Measurements from ENCODE around the gene PACSIN2. TPM values are rescaled to one million over a fixed set of nuclear protein-coding genes. Genes with fewer than 3 reads are reported as not detected.
"Not testable (repeated sequence)": the region's sequence is repeated elsewhere in the genome, so short reads cannot be mapped to it uniquely, and the experiment has no call there.

Gene PACSIN2
- total RNA-seq, 1 donor from 2014 or later: 128 TPM

GRCh38 chr22:42920101-42920820 lies 94.7 kb downstream of the PACSIN2 start:
- intact Hi-C loops (cut with DNase I): no loop called here
- DNase-seq (peak; percentile 32), ATAC-seq (peak; percentile 51)
- H3K4me3 ChIP-seq: no peak overlapping the region
- H3K27ac ChIP-seq: peak overlapping the region; percentile 30
- H3K4me1 ChIP-seq: peaks cover 45% of the 10 kb centered on the region
- no peaks in the 10 kb centered on the region for H3K27me3 ChIP-seq
- no peaks in the 10 kb centered on the region for H3K9me3 ChIP-seq
- H3K36me3 ChIP-seq: no peaks in the 10 kb centered on the region
- no peak for TF ChIP-seq CTCF (IDR thresholded peaks at IDR 0.05)

GRCh38 chr22:42919199-42919598 lies 95.8 kb downstream of the PACSIN2 start:
- Histone ChIP-seq H3K27ac (peak overlapping the region; percentile 30), H3K27me3 (no peaks in the 10 kb centered on the region), H3K4me3 (no peak overlapping the region), H3K9me3 (no peaks in the 10 kb centered on the region), H3K4me1 (peaks cover 45% of the 10 kb centered on the region), H3K36me3 (no peaks in the 10 kb centered on the region)
- DNase-seq (peak; percentile 5), ATAC-seq (no peak)
- TF ChIP-seq CTCF (IDR thresholded peaks at IDR 0.05): no peak
- intact Hi-C loops (cut with DNase I): no loop called here

- ATAC-seq (no peak), DNase-seq (peak; percentile 6)
- Histone ChIP-seq H3K36me3 (no peaks in the 10 kb centered on the region), H3K4me1 (peaks cover 46% of the 10 kb centered on the region), H3K27me3 (no peaks in the 10 kb centered on the region), H3K9me3 (no peaks in the 10 kb centered on the region), H3K27ac (no peak overlapping the region), H3K4me3 (no peak overlapping the region)
- TF ChIP-seq CTCF (IDR thresholded peaks at IDR 0.05): no peak
- intact Hi-C loops (cut with DNase I): no loop called here
Measured at GRCh38 chr22:42918500-42918899, 96.4 kb downstream of the PACSIN2 start.

GRCh38 chr22:42917358-42917757 lies 97.6 kb downstream of the PACSIN2 start:
- H3K4me3 ChIP-seq; DNase-seq; H3K27ac ChIP-seq; ATAC-seq; H3K36me3 ChIP-seq; H3K27me3 ChIP-seq; intact Hi-C loops (cut with DNase I); H3K9me3 ChIP-seq: not testable (repeated sequence)
- H3K4me1 ChIP-seq: peaks cover 41% of the 10 kb centered on the region

- intact Hi-C loops (cut with DNase I): no loop called here
- no peak for DNase-seq
Measured at GRCh38 chr22:42915980-42916765, 98.8 kb downstream of the PACSIN2 start.

More at GRCh38 chr22:42915980-42916765, 98.8 kb downstream of the PACSIN2 start:
- no peak overlapping the region for H3K4me3 ChIP-seq
- TF ChIP-seq CTCF (IDR thresholded peaks at IDR 0.05): no peak
- no peaks in the 10 kb centered on the region for H3K36me3 ChIP-seq
- no peaks in the 10 kb centered on the region for H3K9me3 ChIP-seq
- no peak for ATAC-seq
- H3K4me1 ChIP-seq: peaks cover 31% of the 10 kb centered on the region
- no peaks in the 10 kb centered on the region for H3K27me3 ChIP-seq
- H3K27ac ChIP-seq: no peak overlapping the region
